Fibroblast of mammary gland (primary cell): ENCODE results near the gene PXN.
A peak's percentile ranks its signal among the peaks of the same experiment; 100 is the strongest.
"Not testable (repeated sequence)": the region's sequence is repeated elsewhere in the genome, so short reads cannot be mapped to it uniquely, and the experiment has no call there.

Source experiments
- DNase-seq: peaks from one replicate; pipeline ENCODE4 v3.0.0-alpha.2; 2010; ENCODE audit warnings: low read depth
- H3K4me3 ChIP-seq: 2 replicates; pipeline ENCODE4 v1.5.1; 2011; ENCODE audit warnings: low read depth, mild to moderate bottlenecking, low read length, moderate library complexity; ENCODE audit not compliant: control insufficient read depth
- CTCF ChIP-seq: conservative IDR thresholded peaks from 2 replicates; pipeline ENCODE4 v1.5.1; 2011; ENCODE audit warnings: low read depth, low read length, inconsistent platforms; ENCODE audit not compliant: control insufficient read depth, insufficient read depth

Gene PXN

GRCh38 chr12:120239776-120240494, 25.6 kb downstream of the PXN start:
- no peak for DNase-seq
- TF ChIP-seq CTCF: no peak
- H3K4me3 ChIP-seq: no peak overlapping the region

DNA sequence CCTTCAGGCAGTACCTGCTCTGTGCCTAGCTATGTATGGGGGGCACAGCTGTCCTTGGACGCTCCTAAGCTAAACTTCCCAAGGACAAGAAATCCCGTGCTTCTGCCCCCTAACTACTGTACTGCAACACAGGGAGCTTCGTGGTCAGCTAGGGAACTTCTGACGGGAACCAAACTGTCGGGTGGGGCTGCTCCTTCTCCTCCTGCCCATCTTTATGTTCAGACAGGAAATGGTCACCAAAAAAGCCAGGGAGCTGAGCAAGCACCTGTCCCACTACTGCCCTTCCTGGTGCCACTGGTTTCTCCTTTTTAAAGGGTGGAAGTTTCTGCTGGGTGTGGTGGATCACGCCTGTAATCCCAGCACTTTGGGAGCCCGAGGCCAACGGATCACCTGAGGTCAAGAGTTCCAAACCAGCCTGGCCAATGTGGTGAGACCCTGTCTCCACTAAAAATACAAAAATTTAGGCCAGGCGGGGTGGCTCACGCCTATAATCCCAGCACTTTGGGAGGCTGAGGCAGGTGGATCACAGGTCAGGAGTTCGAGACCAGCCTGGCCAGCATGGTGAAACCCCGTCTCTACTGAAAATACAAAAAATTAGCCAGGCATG, 26.6 kb downstream of the PXN start:
- no peak for DNase-seq
- no peak overlapping the region for H3K4me3 ChIP-seq
- TF ChIP-seq CTCF: no peak

- DNase-seq: no peak
- H3K4me3 ChIP-seq: no peak overlapping the region
- TF ChIP-seq CTCF: no peak
Measured at GRCh38 chr12:120238217-120238616, 27.3 kb downstream of the PXN start.

GRCh38 chr12:120237360-120238171, 28.0 kb downstream of the PXN start:
- H3K4me3 ChIP-seq: no peak overlapping the region
- no peak for TF ChIP-seq CTCF
- peak; percentile 85 for DNase-seq

DNA sequence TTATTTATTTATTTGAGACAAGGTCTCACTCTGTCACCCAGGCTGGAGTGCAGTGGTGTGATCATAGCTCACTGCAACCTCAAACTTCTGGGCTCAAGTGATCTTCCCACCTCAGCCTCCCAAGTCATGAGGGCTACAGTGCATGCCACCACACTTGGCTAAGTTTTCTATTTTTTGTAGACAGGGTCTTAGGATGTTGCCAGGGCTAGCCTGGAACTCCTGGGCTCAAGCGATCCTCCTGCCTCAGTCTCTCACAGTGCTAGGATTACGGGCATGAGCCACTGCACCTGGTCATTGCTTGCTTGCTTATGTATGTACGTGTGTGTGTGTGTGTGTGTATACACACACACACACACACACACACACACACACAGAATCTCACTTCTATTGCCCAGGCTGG, 28.7 kb downstream of the PXN start:
- not testable (repeated sequence) for H3K4me3 ChIP-seq, DNase-seq

DNA sequence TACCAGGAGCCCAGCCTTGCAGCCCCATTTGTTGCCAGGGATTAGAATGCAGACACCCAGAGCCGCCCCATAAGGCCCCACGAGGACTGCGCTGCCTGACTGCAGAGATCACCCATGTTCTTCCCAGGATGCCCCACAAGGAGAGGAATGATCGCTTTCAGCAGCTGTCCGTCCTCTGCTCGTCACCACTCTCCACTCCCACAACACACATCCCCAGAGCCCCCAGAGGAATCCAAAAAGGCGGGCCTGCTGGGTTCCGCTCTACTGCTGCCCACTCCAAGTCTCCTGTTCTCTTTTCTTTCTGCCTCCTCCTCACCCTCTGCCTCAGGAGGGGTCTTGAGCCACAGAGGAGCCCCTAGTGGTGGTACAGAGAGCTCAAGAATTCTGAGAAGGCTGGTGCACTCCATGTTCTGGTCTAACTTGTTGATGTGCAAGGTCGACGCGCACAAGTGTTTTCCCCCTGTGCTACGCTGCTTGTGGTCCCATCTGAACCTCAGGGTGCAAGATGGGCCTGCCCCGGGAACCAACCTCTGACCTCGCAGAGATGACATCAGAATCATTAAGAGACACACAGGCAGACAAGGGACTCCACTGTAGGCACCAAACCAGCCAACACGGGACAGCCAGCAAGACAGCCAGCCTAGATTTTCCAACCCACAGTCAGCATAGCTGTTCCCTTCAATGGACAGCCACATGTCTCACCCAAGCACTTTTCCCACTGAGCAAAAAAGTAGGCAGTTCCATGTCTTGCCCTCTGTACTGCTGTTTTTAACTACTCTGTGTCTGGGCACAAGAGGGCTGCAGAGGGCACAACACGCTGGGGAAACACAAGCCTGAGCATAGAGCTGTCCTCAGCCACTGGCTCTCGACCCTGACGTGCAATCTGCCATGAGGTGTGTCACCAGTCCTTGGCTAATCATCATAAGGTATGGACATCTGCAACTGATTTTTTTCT, 29.9 kb downstream of the PXN start:
- TF ChIP-seq CTCF: peak; percentile 31
- H3K4me3 ChIP-seq: no peak overlapping the region
- peak; percentile 46 for DNase-seq
